Measurements from ENCODE around the gene INSYN1.

Gene INSYN1

DNA sequence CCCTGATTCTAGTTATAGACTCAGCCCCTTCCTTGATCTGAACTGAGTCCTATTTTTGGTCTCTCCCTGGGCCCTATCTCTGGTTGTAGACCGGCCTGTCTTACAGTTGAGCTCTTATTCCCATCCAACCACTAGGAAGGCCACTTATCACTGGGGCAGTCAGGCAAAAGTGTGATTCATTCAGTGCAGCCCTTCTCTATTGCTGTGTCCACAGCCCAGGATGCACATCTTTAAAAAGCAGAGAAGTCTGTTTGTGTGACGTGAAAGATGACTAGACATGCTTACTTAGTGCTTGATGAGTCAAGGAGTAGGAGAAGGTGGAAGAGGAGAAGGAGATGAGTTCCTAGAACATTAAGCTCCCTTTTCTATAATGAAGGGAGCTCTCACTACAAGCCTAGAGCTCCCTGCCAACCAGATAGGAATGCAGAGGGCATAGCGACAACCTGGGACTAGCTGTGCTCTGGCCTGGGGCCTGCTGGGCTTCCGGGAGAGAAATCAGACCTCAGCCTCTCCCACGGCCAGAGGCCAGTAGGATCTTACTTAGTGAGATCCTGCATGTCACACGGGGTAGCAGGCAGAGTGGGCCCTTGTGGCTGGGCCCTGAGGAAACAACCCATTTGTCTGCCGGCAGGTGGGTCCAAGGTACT lies 25.7 kb downstream of the INSYN1 start:
- 91% methylated on average over 7 of the region's 7 CpGs for WGBS
- H3K4me1 ChIP-seq (ENCODE audit: insufficient read depth, low read length): no peaks in the 10 kb centered on the region
- no peaks in the 10 kb centered on the region for H3K27me3 ChIP-seq (ENCODE audit: insufficient read depth, low read length)
- H3K9me3 ChIP-seq (ENCODE audit: insufficient read depth, low read depth, low read length): no peaks in the 10 kb centered on the region
- no peaks in the 10 kb centered on the region for H3K36me3 ChIP-seq (ENCODE audit: insufficient read depth, low read length)
- H3K9ac ChIP-seq (ENCODE audit: low read depth, low read length): no peak overlapping the region
- no peak overlapping the region for H3K27ac ChIP-seq (ENCODE audit: low read depth, low read length)
- H3K4me3 ChIP-seq (ENCODE audit: low read length): no peak overlapping the region

DNA sequence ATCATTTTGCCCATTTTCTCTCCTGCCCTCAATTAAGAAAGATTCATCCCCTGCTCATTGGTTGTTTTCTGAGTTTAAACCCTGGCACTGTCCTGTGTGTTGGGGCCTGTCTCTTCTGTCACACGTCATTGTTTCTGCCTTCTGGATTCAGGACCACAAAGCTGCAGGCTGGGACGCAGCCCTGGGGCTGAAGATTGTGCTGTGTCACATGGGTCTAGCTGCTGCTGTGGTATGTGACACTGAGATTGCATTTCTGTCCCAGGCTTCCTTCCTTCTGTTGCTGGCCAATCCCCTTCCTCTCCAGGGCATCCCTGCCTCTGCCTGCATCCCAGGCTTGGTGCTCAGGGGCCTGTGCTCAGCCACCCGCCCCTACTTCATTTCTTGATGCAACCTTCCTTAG lies 28.9 kb downstream of the INSYN1 start:
- H3K27ac ChIP-seq (ENCODE audit: low read depth, low read length): no peak overlapping the region

DNA sequence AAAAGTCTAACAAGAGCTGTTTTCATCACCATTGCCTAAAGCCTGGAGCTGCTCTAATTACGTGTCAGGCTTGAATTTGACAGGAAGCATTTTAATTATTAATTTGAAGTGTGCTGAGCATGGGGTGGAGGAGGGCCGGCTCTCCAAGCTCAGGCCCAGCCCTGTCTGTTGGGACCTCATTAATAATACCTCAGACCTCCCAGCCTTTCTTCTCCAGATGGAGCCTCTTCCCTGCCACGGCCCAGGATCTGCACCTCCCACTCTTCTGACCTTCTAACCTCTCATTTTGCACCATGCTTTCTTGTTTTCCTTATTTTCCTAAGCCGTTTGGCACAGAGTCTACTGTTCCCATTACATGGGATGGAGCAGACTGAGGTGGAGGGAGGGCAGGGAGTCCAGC lies 30.0 kb downstream of the INSYN1 start:
- Histone ChIP-seq H3K4me1 (ENCODE audit: insufficient read depth, low read length) (no peaks in the 10 kb centered on the region), H3K27me3 (ENCODE audit: insufficient read depth, low read length) (no peaks in the 10 kb centered on the region), H3K9me3 (ENCODE audit: insufficient read depth, low read depth, low read length) (no peaks in the 10 kb centered on the region), H3K9ac (ENCODE audit: low read depth, low read length) (no peak overlapping the region), H3K27ac (ENCODE audit: low read depth, low read length) (no peak overlapping the region), H3K4me3 (ENCODE audit: low read length) (no peak overlapping the region), H3K36me3 (ENCODE audit: insufficient read depth, low read length) (no peaks in the 10 kb centered on the region)
- WGBS: 79% methylated on average over 4 of the region's 4 CpGs

More for the DNA sequence above, 28.9 kb downstream of the INSYN1 start:
- no peaks in the 10 kb centered on the region for H3K27me3 ChIP-seq (ENCODE audit: insufficient read depth, low read length)
- no peak overlapping the region for H3K9ac ChIP-seq (ENCODE audit: low read depth, low read length)
- H3K4me3 ChIP-seq (ENCODE audit: low read length): no peak overlapping the region
- H3K4me1 ChIP-seq (ENCODE audit: insufficient read depth, low read length): no peaks in the 10 kb centered on the region
- 84% methylated on average over 3 of the region's 3 CpGs for WGBS
- H3K36me3 ChIP-seq (ENCODE audit: insufficient read depth, low read length): no peaks in the 10 kb centered on the region
- H3K9me3 ChIP-seq (ENCODE audit: insufficient read depth, low read depth, low read length): no peaks in the 10 kb centered on the region

DNA sequence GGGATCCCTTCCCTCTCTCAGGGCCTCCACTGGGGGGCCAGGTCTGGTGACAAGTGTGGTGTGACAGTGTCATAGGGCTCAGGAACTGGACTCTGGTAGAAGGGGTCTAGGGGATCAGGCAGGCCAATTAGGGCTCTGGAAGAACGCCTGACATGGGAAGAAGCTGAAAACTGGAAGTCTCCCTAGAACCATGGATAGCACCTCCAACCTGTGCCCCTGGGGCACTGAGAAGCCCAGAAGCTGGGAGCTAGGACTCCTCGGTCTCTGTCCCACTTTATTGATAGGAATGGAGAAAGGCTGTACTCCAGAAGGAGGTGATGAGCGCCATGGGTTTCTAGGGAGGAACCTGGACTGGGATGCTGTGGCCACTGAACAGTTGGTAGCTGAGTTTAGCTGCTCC lies 30.7 kb downstream of the INSYN1 start:
- 91% methylated on average over 3 of the region's 3 CpGs for WGBS

DNA sequence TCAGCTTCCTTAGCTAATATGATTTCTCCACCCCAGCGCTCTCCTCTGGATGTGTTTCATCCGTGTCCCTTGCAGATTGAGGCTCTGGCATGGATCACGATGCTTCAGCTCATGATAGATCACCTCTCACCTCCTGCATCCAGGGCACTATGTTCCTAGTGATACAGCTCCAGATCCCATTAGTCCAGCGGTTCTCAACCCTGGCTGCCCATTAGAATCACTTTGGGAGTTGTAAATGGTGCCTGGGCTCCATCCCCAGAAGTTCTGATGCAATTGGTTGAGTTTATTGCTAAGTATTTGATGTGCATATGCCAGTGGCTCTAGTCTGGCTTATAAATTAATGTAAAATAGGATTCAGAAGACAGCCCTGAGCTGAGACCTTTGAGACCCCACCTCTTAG lies 34.5 kb downstream of the INSYN1 start:
- H3K36me3 ChIP-seq (ENCODE audit: insufficient read depth, low read length): peaks cover 4% of the 10 kb centered on the region
- 93% methylated on average over 4 of the region's 4 CpGs for WGBS

More for the DNA sequence above, 30.7 kb downstream of the INSYN1 start:
- Histone ChIP-seq H3K4me3 (ENCODE audit: low read length) (no peak overlapping the region), H3K9me3 (ENCODE audit: insufficient read depth, low read depth, low read length) (no peaks in the 10 kb centered on the region), H3K9ac (ENCODE audit: low read depth, low read length) (no peak overlapping the region), H3K4me1 (ENCODE audit: insufficient read depth, low read length) (no peaks in the 10 kb centered on the region), H3K27me3 (ENCODE audit: insufficient read depth, low read length) (no peaks in the 10 kb centered on the region), H3K36me3 (ENCODE audit: insufficient read depth, low read length) (no peaks in the 10 kb centered on the region), H3K27ac (ENCODE audit: low read depth, low read length) (no peak overlapping the region)

DNA sequence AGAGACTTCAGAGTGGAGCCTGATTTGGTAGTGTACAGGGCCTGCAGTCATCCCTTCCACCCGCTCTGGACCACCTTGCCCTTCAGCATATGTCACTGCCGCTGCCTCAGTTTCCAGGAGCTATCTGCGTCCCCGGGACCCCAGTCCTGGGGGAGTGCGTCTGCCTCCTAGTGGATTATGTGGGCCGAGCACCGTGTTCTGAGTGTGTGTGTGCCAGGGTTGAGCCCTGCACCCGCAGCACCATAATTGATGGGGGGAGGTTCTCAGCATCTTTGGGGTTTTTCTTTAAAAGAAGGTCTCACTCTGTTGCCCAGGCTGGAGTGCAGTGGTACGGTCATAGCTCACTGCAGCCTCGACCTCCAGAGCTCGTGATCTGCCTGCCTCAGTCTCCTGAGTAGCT lies 35.3 kb downstream of the INSYN1 start:
- no peaks in the 10 kb centered on the region for H3K9me3 ChIP-seq (ENCODE audit: insufficient read depth, low read depth, low read length)
- H3K9ac ChIP-seq (ENCODE audit: low read depth, low read length): no peak overlapping the region
- H3K4me1 ChIP-seq (ENCODE audit: insufficient read depth, low read length): no peaks in the 10 kb centered on the region
- H3K27me3 ChIP-seq (ENCODE audit: insufficient read depth, low read length): no peaks in the 10 kb centered on the region
- WGBS: 73% methylated on average over 11 of the region's 11 CpGs
- peaks cover 13% of the 10 kb centered on the region for H3K36me3 ChIP-seq (ENCODE audit: insufficient read depth, low read length)
- H3K27ac ChIP-seq (ENCODE audit: low read depth, low read length): no peak overlapping the region
- no peak overlapping the region for H3K4me3 ChIP-seq (ENCODE audit: low read length)

More for the DNA sequence above, 34.5 kb downstream of the INSYN1 start:
- H3K9ac ChIP-seq (ENCODE audit: low read depth, low read length): no peak overlapping the region
- no peaks in the 10 kb centered on the region for H3K27me3 ChIP-seq (ENCODE audit: insufficient read depth, low read length)
- H3K27ac ChIP-seq (ENCODE audit: low read depth, low read length): no peak overlapping the region
- no peaks in the 10 kb centered on the region for H3K4me1 ChIP-seq (ENCODE audit: insufficient read depth, low read length)
- no peak overlapping the region for H3K4me3 ChIP-seq (ENCODE audit: low read length)
- H3K9me3 ChIP-seq (ENCODE audit: insufficient read depth, low read depth, low read length): no peaks in the 10 kb centered on the region

DNA sequence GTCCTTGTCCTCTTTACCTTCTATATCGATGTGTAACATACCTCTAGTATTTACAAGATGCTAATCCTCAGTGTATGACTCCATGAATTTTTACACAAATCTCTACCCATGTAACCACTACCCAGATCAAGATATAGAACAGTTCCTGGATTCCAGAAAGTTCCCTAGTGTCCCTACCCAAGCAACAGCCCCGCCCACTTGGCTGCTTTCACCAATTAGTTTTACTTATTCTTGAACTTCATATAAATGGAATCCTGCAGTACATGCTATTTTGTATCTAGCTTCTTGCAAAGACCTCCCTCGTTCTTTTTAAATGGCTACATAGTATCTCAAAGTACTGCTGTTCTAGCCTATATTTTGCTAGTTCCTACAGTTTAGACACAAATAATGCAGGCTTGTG lies 35.9 kb downstream of the INSYN1 start:
- no peaks in the 10 kb centered on the region for H3K9me3 ChIP-seq (ENCODE audit: insufficient read depth, low read depth, low read length)
- H3K27ac ChIP-seq (ENCODE audit: low read depth, low read length): no peak overlapping the region
- 92% methylated on average over 3 of the region's 3 CpGs for WGBS

DNA sequence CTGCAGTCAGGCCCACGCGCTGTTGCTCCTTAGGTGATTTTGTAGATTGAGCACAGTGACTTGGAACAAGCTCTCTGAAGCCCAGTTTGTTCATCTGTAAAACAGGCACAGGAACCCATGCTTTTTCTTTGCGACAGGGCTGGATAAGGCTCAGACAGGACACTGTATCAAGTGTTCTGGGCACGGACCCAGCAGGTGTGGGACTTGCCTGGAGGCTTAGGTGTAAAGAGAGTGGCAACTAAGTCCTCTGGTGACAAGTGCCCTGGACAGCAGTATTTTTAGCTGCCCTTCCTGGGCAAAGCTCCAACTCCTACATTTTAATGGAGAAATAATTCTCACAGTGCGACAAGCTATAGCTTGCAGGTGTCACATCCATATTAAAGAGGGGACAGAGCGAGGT lies 36.7 kb downstream of the INSYN1 start:
- Histone ChIP-seq H3K4me1 (ENCODE audit: insufficient read depth, low read length) (no peaks in the 10 kb centered on the region), H3K4me3 (ENCODE audit: low read length) (no peak overlapping the region), H3K36me3 (ENCODE audit: insufficient read depth, low read length) (peaks cover 22% of the 10 kb centered on the region), H3K27me3 (ENCODE audit: insufficient read depth, low read length) (no peaks in the 10 kb centered on the region), H3K9me3 (ENCODE audit: insufficient read depth, low read depth, low read length) (no peaks in the 10 kb centered on the region), H3K27ac (ENCODE audit: low read depth, low read length) (no peak overlapping the region), H3K9ac (ENCODE audit: low read depth, low read length) (no peak overlapping the region)
- 89% methylated on average over 6 of the region's 6 CpGs for WGBS

More for the DNA sequence above, 35.9 kb downstream of the INSYN1 start:
- H3K36me3 ChIP-seq (ENCODE audit: insufficient read depth, low read length): peaks cover 19% of the 10 kb centered on the region
- no peak overlapping the region for H3K4me3 ChIP-seq (ENCODE audit: low read length)
- no peaks in the 10 kb centered on the region for H3K4me1 ChIP-seq (ENCODE audit: insufficient read depth, low read length)
- H3K27me3 ChIP-seq (ENCODE audit: insufficient read depth, low read length): no peaks in the 10 kb centered on the region
- no peak overlapping the region for H3K9ac ChIP-seq (ENCODE audit: low read depth, low read length)

DNA sequence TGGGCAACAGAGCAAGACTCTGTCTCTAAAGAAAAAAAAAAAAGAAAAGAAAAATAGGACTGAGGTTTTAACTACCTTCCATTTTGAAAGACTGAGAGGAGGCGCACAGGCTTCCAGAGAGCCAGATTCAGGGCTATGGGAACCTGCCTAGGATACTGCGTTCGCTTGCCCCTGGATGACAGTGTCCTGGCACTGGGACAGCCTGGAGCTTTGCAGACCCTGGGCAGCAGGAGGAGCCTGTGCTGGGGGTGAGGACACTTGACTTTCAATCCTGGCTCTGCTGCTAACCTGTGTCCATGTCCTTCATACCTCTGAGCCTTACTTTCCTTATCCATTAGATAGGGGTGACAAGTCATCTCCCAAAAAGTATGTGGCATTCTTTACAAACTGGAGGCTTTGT lies 37.7 kb downstream of the INSYN1 start:
- no peaks in the 10 kb centered on the region for H3K27me3 ChIP-seq (ENCODE audit: insufficient read depth, low read length)

DNA sequence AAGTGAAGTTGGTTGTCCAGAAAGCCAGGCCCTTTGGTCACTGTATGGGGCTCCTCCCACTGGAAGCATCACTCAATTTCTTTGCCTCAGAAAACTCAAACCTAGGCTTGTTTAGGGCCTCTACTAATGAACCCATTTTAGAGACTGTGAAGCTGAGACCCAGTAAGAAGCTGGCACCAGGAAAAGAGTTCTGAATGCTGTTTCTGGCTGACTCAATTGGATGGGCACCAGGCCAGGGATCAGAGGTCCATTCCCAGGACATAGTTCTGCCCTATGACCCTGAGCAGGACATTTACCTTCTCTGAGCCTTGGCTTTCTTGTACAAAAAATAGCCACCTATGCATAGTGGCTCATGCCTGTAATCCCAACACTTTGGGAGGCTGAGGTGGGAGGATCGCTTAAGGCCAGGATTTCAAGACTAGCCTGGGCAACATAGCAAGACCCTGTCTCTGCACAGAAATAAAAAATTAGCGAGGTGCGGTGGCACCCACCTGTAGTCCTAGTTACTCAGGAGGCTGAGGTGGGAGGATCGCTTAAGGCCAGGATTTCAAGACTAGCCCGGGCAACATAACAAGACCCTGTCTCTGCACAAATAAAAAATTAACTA lies 38.4 kb downstream of the INSYN1 start:
- H3K27ac ChIP-seq (ENCODE audit: low read depth, low read length): no peak overlapping the region
- no peaks in the 10 kb centered on the region for H3K4me1 ChIP-seq (ENCODE audit: insufficient read depth, low read length)
- no peak overlapping the region for H3K4me3 ChIP-seq (ENCODE audit: low read length)
- peaks cover 38% of the 10 kb centered on the region for H3K36me3 ChIP-seq (ENCODE audit: insufficient read depth, low read length)
- 96% methylated on average over 5 of the region's 5 CpGs for WGBS
- no peak overlapping the region for H3K9ac ChIP-seq (ENCODE audit: low read depth, low read length)
- H3K9me3 ChIP-seq (ENCODE audit: insufficient read depth, low read depth, low read length): no peaks in the 10 kb centered on the region
- no peaks in the 10 kb centered on the region for H3K27me3 ChIP-seq (ENCODE audit: insufficient read depth, low read length)

More for the DNA sequence above, 37.7 kb downstream of the INSYN1 start:
- H3K4me3 ChIP-seq (ENCODE audit: low read length): no peak overlapping the region
- 92% methylated on average over 3 of the region's 3 CpGs for WGBS
- H3K9ac ChIP-seq (ENCODE audit: low read depth, low read length): no peak overlapping the region
- no peak overlapping the region for H3K27ac ChIP-seq (ENCODE audit: low read depth, low read length)
- H3K9me3 ChIP-seq (ENCODE audit: insufficient read depth, low read depth, low read length): no peaks in the 10 kb centered on the region
- H3K36me3 ChIP-seq (ENCODE audit: insufficient read depth, low read length): peaks cover 32% of the 10 kb centered on the region
- H3K4me1 ChIP-seq (ENCODE audit: insufficient read depth, low read length): no peaks in the 10 kb centered on the region

DNA sequence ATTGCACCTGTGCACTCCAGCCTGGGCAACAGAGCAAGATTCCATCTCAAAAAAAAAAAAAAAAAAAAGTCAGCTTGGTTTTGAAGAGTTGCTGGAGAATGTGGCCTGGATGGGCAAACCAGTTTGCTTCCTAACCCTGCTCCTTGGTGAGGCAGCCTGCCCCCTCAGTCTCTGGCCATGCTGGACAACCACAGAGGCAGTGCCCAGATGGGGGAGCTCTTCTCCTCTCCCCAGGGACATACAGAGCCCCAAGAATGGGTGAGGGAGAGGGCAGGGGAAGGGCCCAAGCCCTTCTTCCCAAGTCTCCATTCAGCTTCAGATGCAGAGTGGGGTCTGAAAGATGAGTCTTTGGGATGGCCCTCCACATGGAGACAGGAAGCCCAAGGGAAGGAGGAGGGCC lies 41.0 kb downstream of the INSYN1 start:
- H3K4me3 ChIP-seq (ENCODE audit: low read length): no peak overlapping the region
- no peaks in the 10 kb centered on the region for H3K4me1 ChIP-seq (ENCODE audit: insufficient read depth, low read length)
- H3K27me3 ChIP-seq (ENCODE audit: insufficient read depth, low read length): no peaks in the 10 kb centered on the region
- H3K9me3 ChIP-seq (ENCODE audit: insufficient read depth, low read depth, low read length): no peaks in the 10 kb centered on the region
- no peak overlapping the region for H3K9ac ChIP-seq (ENCODE audit: low read depth, low read length)
- peaks cover 61% of the 10 kb centered on the region for H3K36me3 ChIP-seq (ENCODE audit: insufficient read depth, low read length)
- H3K27ac ChIP-seq (ENCODE audit: low read depth, low read length): no peak overlapping the region

Data from HUES64 (cell line).